ENCODE data around the gene MRM3.

GRCh38 chr17:773016-773415 lies 9.1 kb upstream of the MRM3 start:
- no peak for TF ChIP-seq POLR2A (IDR thresholded peaks at IDR 0.05; ENCODE audit: low read depth, low read length)
- TF ChIP-seq POLR2AphosphoS5 (IDR thresholded peaks at IDR 0.05; ENCODE audit: low read depth, low read length): no peak
- no peak for TF ChIP-seq TAF1 (IDR thresholded peaks at IDR 0.05; ENCODE audit: borderline replicate concordance, low read depth, low read length)

Data from GM12892 (cell line).